Measurements from ENCODE around the gene TAS2R9. TPM values are rescaled to one million over a fixed set of nuclear protein-coding genes. Genes with fewer than 3 reads are reported as not detected.

The TAS2R9 gene
- total and polyA plus RNA-seq, 3 donors from 2014 or later: not detected

GRCh38 chr12:10847744-10848143 lies 37.8 kb upstream of the TAS2R9 start:
- no peaks in the 10 kb centered on the region for H3K4me1 ChIP-seq
- intact Hi-C loops (cut with DNase I; ENCODE audit: low total_unique reads): no loop called here
- no peak for DNase-seq
- no peak overlapping the region for H3K4me3 ChIP-seq
- TF ChIP-seq POLR2A (IDR thresholded peaks at IDR 0.05): no peak
- no peak for TF ChIP-seq CTCF (IDR thresholded peaks at IDR 0.05)
- H3K9me3 ChIP-seq: no peaks in the 10 kb centered on the region
- H3K36me3 ChIP-seq (ENCODE audit: low read depth, missing control alignments): no peaks in the 10 kb centered on the region
- H3K27me3 ChIP-seq: no peaks in the 10 kb centered on the region
- 31 to 43% methylated on average over 2 of the region's 2 CpGs for WGBS, 2 donors
- no peak overlapping the region for H3K27ac ChIP-seq

- intact Hi-C loops (cut with DNase I; ENCODE audit: low total_unique reads): no loop called here
- no peak overlapping the region for H3K4me3 ChIP-seq
- no peak overlapping the region for H3K27ac ChIP-seq
- TF ChIP-seq POLR2A (IDR thresholded peaks at IDR 0.05): no peak
- TF ChIP-seq CTCF (IDR thresholded peaks at IDR 0.05): no peak
- H3K9me3 ChIP-seq: no peaks in the 10 kb centered on the region
- no peaks in the 10 kb centered on the region for H3K4me1 ChIP-seq
- DNase-seq: no peak
- 93 to 100% methylated on average over 1 to 2 of the region's 2 CpGs for WGBS, 2 donors
- H3K27me3 ChIP-seq: no peaks in the 10 kb centered on the region
- H3K36me3 ChIP-seq (ENCODE audit: low read depth, missing control alignments): no peaks in the 10 kb centered on the region
Measured at GRCh38 chr12:10842862-10843261, 32.9 kb upstream of the TAS2R9 start.

- intact Hi-C loops (cut with DNase I; ENCODE audit: low total_unique reads): no loop called here
- TF ChIP-seq POLR2A (IDR thresholded peaks at IDR 0.05) (no peak), CTCF (IDR thresholded peaks at IDR 0.05) (no peak)
- WGBS, 2 donors: 80 to 90% methylated on average over 3 of the region's 3 CpGs
- no peak for DNase-seq
- no peak overlapping the region for H3K4me3 ChIP-seq
- no peaks in the 10 kb centered on the region for H3K36me3 ChIP-seq (ENCODE audit: low read depth, missing control alignments)
- H3K27ac ChIP-seq: no peak overlapping the region
- no peaks in the 10 kb centered on the region for H3K4me1 ChIP-seq
- no peaks in the 10 kb centered on the region for H3K27me3 ChIP-seq
- H3K9me3 ChIP-seq: no peaks in the 10 kb centered on the region
Measured at GRCh38 chr12:10838461-10838860, 28.5 kb upstream of the TAS2R9 start.

- no peaks in the 10 kb centered on the region for H3K4me1 ChIP-seq
- no peaks in the 10 kb centered on the region for H3K27me3 ChIP-seq
- no peak overlapping the region for H3K4me3 ChIP-seq
- no peaks in the 10 kb centered on the region for H3K9me3 ChIP-seq
- intact Hi-C loops (cut with DNase I; ENCODE audit: low total_unique reads): no loop called here
- no peak for TF ChIP-seq CTCF (IDR thresholded peaks at IDR 0.05)
- no peak for TF ChIP-seq POLR2A (IDR thresholded peaks at IDR 0.05)
- H3K36me3 ChIP-seq (ENCODE audit: low read depth, missing control alignments): no peaks in the 10 kb centered on the region
- H3K27ac ChIP-seq: no peak overlapping the region
- DNase-seq: no peak
- 86 to 95% methylated on average over 1 of the region's 1 CpG for WGBS, 2 donors
Measured at GRCh38 chr12:10829994-10830393, 20.0 kb upstream of the TAS2R9 start.

- Histone ChIP-seq H3K27ac (no peak within 1 kb of the TSS), H3K9me3 (no peaks in the 10 kb centered on the region), H3K36me3 (ENCODE audit: low read depth, missing control alignments) (no peaks in the 10 kb centered on the region), H3K4me3 (no peak within 1 kb of the TSS), H3K27me3 (no peaks in the 10 kb centered on the region), H3K4me1 (no peaks in the 10 kb centered on the region)
- WGBS, 2 donors: 93 to 95% methylated on average over 3 of the region's 3 CpGs
- DNase-seq: no peak
- intact Hi-C loops (cut with DNase I; ENCODE audit: low total_unique reads): no loop called here
- TF ChIP-seq CTCF (IDR thresholded peaks at IDR 0.05): no peak
- no peak for TF ChIP-seq POLR2A (IDR thresholded peaks at IDR 0.05)
Measured at GRCh38 chr12:10826258-10826657, 16.3 kb upstream of the TAS2R9 start, which contains the start of gene TAS2R10. TSS of gene TAS2R10 (minus strand) at chr12:10826358. CDS start at chr12:10826269, 89 bp downstream.

Measured in testis (tissue), 3 donors.